ENCODE data around the gene JAZF1. TPM values are rescaled to one million over a fixed set of nuclear protein-coding genes. Genes with fewer than 3 reads are reported as not detected.
A peak's percentile ranks its signal among the peaks of the same experiment; 100 is the strongest.

The JAZF1 gene
- total and polyA plus RNA-seq, 2 donors (not counting 1 experiment from before 2014, with no cell fraction given) = 14.0 to 38.6 TPM

- WGBS (ENCODE audit: insufficient coverage) = 100% methylated on average over 1 of the region's 3 CpGs
- H3K4me1 ChIP-seq (ENCODE audit: control insufficient read depth in 2 of 2, insufficient read depth in 2 of 2, low read length in 2 of 2) = peaks cover 21 to 31% of the 10 kb centered on the region in 2 donors
- peak overlapping the region in 1 of 5 experiments; percentile 16 for H3K4me3 ChIP-seq (ENCODE audit: control extremely low read depth in 1 of 5, extremely low read depth in 1 of 5, insufficient read depth in 1 of 5, low read depth in 2 of 5, low read length in 4 of 5)
- no peak overlapping the region for H3K27ac ChIP-seq (ENCODE audit: low read length in 2 of 2)
- peaks cover 0 to 6% of the 10 kb centered on the region in 2 experiments for H3K36me3 ChIP-seq (replicated peaks in 1 of 2; ENCODE audit: control extremely low read depth in 1 of 2, control insufficient read depth in 1 of 2, extremely low read depth in 1 of 2, insufficient read depth in 2 of 2, low read length in 1 of 2)
- ATAC-seq (ENCODE audit: low read depth) (no peak), DNase-seq (peak; percentile 39)
- TF ChIP-seq, protein P1, sequence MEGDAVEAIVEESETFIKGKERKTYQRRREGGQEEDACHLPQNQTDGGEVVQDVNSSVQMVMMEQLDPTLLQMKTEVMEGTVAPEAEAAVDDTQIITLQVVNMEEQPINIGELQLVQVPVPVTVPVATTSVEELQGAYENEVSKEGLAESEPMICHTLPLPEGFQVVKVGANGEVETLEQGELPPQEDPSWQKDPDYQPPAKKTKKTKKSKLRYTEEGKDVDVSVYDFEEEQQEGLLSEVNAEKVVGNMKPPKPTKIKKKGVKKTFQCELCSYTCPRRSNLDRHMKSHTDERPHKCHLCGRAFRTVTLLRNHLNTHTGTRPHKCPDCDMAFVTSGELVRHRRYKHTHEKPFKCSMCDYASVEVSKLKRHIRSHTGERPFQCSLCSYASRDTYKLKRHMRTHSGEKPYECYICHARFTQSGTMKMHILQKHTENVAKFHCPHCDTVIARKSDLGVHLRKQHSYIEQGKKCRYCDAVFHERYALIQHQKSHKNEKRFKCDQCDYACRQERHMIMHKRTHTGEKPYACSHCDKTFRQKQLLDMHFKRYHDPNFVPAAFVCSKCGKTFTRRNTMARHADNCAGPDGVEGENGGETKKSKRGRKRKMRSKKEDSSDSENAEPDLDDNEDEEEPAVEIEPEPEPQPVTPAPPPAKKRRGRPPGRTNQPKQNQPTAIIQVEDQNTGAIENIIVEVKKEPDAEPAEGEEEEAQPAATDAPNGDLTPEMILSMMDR (IDR thresholded peaks at IDR 0.05) = peak; percentile 34
- TF ChIP-seq EZH2 (IDR thresholded peaks at IDR 0.05; ENCODE audit: borderline replicate concordance, insufficient read depth, low read depth, low read length, poor library complexity, severe bottlenecking) = no peak
- POLR2A ChIA-PET = no interaction called here
- no peak overlapping the region for H3K4me3 Mint-ChIP-seq
- H4K20me1 ChIP-seq (ENCODE audit: control insufficient read depth, insufficient read depth, low read length, poor library complexity, severe bottlenecking) = peaks cover 6% of the 10 kb centered on the region
- peaks cover 97% of the 10 kb centered on the region for H3K79me2 ChIP-seq (ENCODE audit: control insufficient read depth, insufficient read depth, low read length)
- no peak overlapping the region for H2AFZ ChIP-seq (ENCODE audit: insufficient read depth, low read depth, low read length, poor library complexity, severe bottlenecking)
- peak overlapping the region; percentile 53 for H3K27ac Mint-ChIP-seq
- H3K9me3 Mint-ChIP-seq (ENCODE audit: insufficient read depth) = no peaks in the 10 kb centered on the region
- peak overlapping the region; percentile 13 for H3K4me2 ChIP-seq (replicated peaks; ENCODE audit: low read depth, low read length, poor library complexity, severe bottlenecking)
- H3K27me3 ChIP-seq (replicated peaks in 1 of 4; ENCODE audit: control extremely low read depth in 1 of 4, control insufficient read depth in 3 of 4, insufficient read depth in 4 of 4, low read length in 3 of 4) = no peaks in the 10 kb centered on the region
- no peak overlapping the region for H3K9ac ChIP-seq (ENCODE audit: low read length)
- H3K9me3 ChIP-seq (ENCODE audit: control extremely low read depth in 1 of 3, control insufficient read depth in 2 of 3, insufficient read depth in 1 of 3, low read length in 2 of 3) = no peaks in the 10 kb centered on the region
- peaks cover 58% of the 10 kb centered on the region for H3K4me1 Mint-ChIP-seq
- CTCF ChIA-PET = interaction anchor here (0.7 to 1.9 kb wide), 10 partner anchors 11 to 128 kb away, joined by 3 to 9 read pairs (median 3); no protein-coding TSS in a partner anchor
- intact Hi-C loops (cut with micrococcal nuclease) = loop anchor here (2.0 kb wide), 1 partner anchor 15 kb away; no protein-coding TSS in a partner anchor
- no peaks in the 10 kb centered on the region for H3K27me3 Mint-ChIP-seq
Measured at GRCh38 chr7:28144266-28144665, 36.3 kb downstream of the JAZF1 start.

DNA sequence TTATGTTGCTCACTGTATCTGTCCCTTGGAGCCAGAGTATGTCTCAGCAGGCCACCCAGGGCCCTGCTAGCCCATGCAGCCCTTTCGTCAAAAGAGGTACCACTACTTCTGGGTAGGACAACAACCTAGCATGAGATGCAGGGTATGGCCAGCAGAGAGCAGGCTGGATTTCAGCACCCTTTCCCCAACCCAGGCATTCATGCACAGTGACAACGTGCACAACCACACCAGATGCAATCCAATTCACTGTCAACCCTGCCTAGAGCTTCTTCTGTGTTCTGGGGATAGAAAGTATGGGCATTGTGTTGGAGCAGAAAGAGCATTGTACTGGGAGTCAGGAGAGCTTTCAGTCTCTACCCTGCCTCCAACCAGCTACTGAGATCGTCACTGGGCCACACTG, 37.9 kb downstream of the JAZF1 start:
- H3K4me3 Mint-ChIP-seq = no peak overlapping the region
- peaks cover 97% of the 10 kb centered on the region for H3K79me2 ChIP-seq (ENCODE audit: control insufficient read depth, insufficient read depth, low read length)
- H3K4me2 ChIP-seq (replicated peaks; ENCODE audit: low read depth, low read length, poor library complexity, severe bottlenecking) = no peak overlapping the region
- no peak overlapping the region for H3K27ac Mint-ChIP-seq
- peaks cover 45% of the 10 kb centered on the region for H3K4me1 Mint-ChIP-seq
- no peaks in the 10 kb centered on the region for H3K27me3 Mint-ChIP-seq
- H3K27ac ChIP-seq (ENCODE audit: low read length in 2 of 2) = no peak overlapping the region
- CTCF ChIA-PET = interaction anchor here (0.9 to 1.9 kb wide), 6 partner anchors 20 to 155 kb away, joined by 3 to 6 read pairs (median 4); no protein-coding TSS in a partner anchor
- H3K4me3 ChIP-seq (ENCODE audit: control extremely low read depth in 1 of 5, extremely low read depth in 1 of 5, insufficient read depth in 1 of 5, low read depth in 2 of 5, low read length in 4 of 5) = no peak overlapping the region
- no peak overlapping the region for H2AFZ ChIP-seq (ENCODE audit: insufficient read depth, low read depth, low read length, poor library complexity, severe bottlenecking)
- no peak for TF ChIP-seq EZH2 (IDR thresholded peaks at IDR 0.05; ENCODE audit: borderline replicate concordance, insufficient read depth, low read depth, low read length, poor library complexity, severe bottlenecking)
- TF ChIP-seq, protein P1 (IDR thresholded peaks at IDR 0.05) = no peak
- no peak overlapping the region for H3K9ac ChIP-seq (ENCODE audit: low read length)
- intact Hi-C loops (cut with micrococcal nuclease) = loop anchor here (2.0 kb wide), 1 partner anchor 130 kb away; no protein-coding TSS in a partner anchor
- no peaks in the 10 kb centered on the region for H3K27me3 ChIP-seq (replicated peaks in 1 of 4; ENCODE audit: control extremely low read depth in 1 of 4, control insufficient read depth in 3 of 4, insufficient read depth in 4 of 4, low read length in 3 of 4)
- H3K4me1 ChIP-seq (ENCODE audit: control insufficient read depth in 2 of 2, insufficient read depth in 2 of 2, low read length in 2 of 2) = peaks cover 13 to 23% of the 10 kb centered on the region in 2 donors
- WGBS (ENCODE audit: insufficient coverage) = 92% methylated on average over 1 of the region's 3 CpGs
- H3K9me3 ChIP-seq (ENCODE audit: control extremely low read depth in 1 of 3, control insufficient read depth in 2 of 3, insufficient read depth in 1 of 3, low read length in 2 of 3) = no peaks in the 10 kb centered on the region
- POLR2A ChIA-PET = no interaction called here
- peaks cover 0 to 10% of the 10 kb centered on the region in 2 experiments for H3K36me3 ChIP-seq (replicated peaks in 1 of 2; ENCODE audit: control extremely low read depth in 1 of 2, control insufficient read depth in 1 of 2, extremely low read depth in 1 of 2, insufficient read depth in 2 of 2, low read length in 1 of 2)
- ATAC-seq (ENCODE audit: low read depth) = peak; percentile 71
- H4K20me1 ChIP-seq (ENCODE audit: control insufficient read depth, insufficient read depth, low read length, poor library complexity, severe bottlenecking) = peaks cover 18% of the 10 kb centered on the region
- H3K9me3 Mint-ChIP-seq (ENCODE audit: insufficient read depth) = no peaks in the 10 kb centered on the region
- peak; percentile 46 for DNase-seq

Measured in B cell (primary cell).